Prostate gland (tissue), 2 donors: Measurements from ENCODE around the gene ZC3H11A.

Source experiments
- POLR2A ChIP-seq: fragments of 450-650 bp; IDR thresholded peaks from one replicate; pipeline ENCODE4 v1.6.1; 2016; ENCODE audit warnings: antibody characterized with exemption, mild to moderate bottlenecking
- POLR2AphosphoS5 ChIP-seq: sonication (generic); formaldehyde crosslinking; IDR thresholded peaks from one replicate; pipeline ENCODE4 v1.6.1; 2017; ENCODE audit warnings: antibody characterized with exemption
- TF ChIP-seq, protein P1 (sequence below), 4 experiments: fragments of 200-600 bp in 2 of 4; fragments of 450-650 bp in 2 of 4; sonication (generic) in 2 of 4; IDR thresholded peaks; 1 replicate in 3 of 4; 2 replicates in 1 of 4; pipeline ENCODE4 v1.5.1; 2016 to 2019; ENCODE audit warnings: antibody characterized with exemption in 4 of 4, mild to moderate bottlenecking in 2 of 4, moderate library complexity in 2 of 4

DNA sequence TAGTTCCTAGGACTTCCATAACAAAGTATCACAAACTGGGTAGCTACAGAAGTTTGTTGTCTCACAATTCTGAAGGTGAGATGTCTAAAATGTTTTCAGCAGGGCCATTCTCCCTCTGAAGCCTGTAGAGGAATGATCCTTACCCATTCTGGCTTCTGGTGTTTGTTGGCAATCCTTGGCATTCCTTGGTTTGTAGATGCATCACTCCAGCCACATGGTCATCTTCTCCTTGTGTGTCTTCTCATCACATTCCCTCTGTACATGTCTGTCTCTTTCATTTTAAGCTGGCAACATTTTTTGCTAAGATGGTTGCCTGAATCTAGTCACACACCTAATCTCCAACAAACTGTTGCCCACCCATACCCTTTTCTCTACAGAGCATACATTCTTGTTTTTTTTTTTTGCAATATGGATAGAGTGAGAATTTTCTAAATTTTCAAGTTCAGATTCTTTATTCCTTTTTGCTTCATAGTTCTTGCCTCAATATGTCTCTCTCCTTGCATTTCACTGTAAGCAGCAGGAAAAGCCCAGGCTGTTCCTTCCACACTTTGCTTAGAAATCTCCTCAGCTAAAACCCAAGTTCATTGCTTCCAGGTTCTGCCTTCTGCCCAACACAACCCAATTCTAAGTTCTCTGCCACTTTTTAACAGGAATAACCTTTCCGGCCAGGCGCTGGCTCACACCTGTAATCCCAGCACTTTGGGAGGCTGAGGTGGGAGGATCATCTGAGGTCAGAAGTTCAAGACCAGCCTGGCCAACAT lies 18.3 kb downstream of the ZC3H11A start:
- TF ChIP-seq, protein P1, sequence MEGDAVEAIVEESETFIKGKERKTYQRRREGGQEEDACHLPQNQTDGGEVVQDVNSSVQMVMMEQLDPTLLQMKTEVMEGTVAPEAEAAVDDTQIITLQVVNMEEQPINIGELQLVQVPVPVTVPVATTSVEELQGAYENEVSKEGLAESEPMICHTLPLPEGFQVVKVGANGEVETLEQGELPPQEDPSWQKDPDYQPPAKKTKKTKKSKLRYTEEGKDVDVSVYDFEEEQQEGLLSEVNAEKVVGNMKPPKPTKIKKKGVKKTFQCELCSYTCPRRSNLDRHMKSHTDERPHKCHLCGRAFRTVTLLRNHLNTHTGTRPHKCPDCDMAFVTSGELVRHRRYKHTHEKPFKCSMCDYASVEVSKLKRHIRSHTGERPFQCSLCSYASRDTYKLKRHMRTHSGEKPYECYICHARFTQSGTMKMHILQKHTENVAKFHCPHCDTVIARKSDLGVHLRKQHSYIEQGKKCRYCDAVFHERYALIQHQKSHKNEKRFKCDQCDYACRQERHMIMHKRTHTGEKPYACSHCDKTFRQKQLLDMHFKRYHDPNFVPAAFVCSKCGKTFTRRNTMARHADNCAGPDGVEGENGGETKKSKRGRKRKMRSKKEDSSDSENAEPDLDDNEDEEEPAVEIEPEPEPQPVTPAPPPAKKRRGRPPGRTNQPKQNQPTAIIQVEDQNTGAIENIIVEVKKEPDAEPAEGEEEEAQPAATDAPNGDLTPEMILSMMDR (IDR thresholded peaks at IDR 0.05): no peak
- TF ChIP-seq POLR2A (no peak), POLR2AphosphoS5 (no peak)
